ENCODE data around the gene STAM2.

DNA sequence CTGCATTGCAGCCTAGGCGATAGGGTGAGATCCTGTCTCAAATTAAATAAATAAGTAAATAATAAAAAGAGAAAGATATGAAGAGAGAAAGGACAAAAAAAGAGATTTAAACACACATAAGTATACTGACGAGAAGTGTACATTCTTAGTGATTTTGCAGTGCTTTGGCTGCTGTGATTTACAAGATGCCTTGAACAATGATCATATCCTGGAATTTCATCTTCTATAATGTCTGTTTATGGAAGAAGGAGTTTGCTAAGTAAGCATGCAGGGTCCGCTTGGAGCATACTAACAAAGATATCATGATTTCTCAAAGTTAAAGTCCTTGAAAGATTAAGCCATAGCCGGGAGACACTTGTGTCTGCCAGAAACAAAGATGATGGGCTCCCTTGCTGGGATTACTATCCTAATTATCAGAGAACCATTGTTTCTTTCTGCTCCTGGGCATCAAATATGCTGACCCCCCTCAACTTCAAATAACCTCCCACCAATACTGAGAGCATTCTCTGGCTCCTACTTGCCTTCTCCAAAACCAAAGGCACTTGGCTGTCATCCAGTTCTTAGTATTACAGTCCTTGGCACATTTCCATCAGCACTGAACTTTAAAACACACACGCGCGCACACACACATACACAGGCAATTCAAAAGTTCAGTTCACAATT, 47.5 kb upstream of the STAM2 start:
- TF ChIP-seq POLR2AphosphoS5 (IDR thresholded peaks at IDR 0.05; ENCODE audit: low read depth) (no peak), SPI1 (IDR thresholded peaks at IDR 0.05; ENCODE audit: borderline replicate concordance, low read depth) (no peak)
- TF ChIP-seq, protein P1, sequence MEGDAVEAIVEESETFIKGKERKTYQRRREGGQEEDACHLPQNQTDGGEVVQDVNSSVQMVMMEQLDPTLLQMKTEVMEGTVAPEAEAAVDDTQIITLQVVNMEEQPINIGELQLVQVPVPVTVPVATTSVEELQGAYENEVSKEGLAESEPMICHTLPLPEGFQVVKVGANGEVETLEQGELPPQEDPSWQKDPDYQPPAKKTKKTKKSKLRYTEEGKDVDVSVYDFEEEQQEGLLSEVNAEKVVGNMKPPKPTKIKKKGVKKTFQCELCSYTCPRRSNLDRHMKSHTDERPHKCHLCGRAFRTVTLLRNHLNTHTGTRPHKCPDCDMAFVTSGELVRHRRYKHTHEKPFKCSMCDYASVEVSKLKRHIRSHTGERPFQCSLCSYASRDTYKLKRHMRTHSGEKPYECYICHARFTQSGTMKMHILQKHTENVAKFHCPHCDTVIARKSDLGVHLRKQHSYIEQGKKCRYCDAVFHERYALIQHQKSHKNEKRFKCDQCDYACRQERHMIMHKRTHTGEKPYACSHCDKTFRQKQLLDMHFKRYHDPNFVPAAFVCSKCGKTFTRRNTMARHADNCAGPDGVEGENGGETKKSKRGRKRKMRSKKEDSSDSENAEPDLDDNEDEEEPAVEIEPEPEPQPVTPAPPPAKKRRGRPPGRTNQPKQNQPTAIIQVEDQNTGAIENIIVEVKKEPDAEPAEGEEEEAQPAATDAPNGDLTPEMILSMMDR (IDR thresholded peaks at IDR 0.05; ENCODE audit: insufficient read depth, low read length): no peak

Measured in HL-60 (cell line).